Right ventricle myocardium superior (tissue), 1 donor: ENCODE results near the gene PEX14. TPM values are rescaled to one million over a fixed set of nuclear protein-coding genes. Genes with fewer than 3 reads are reported as not detected.
A peak's percentile ranks its signal among the peaks of the same experiment; 100 is the strongest.

Experiments
- ATAC-seq: fragments of 200-7000 bp; cut with Tn5 transposase; one replicate; pipeline ENCODE4 v1.9.1; 2020; ENCODE audit warnings: mild to moderate bottlenecking; ENCODE audit not compliant: poor library complexity
- DNase-seq: peaks from one replicate; pipeline ENCODE4 v3.0.0-alpha.2; 2020
- intact Hi-C: fragments of 100-400 bp; cut with DNase I; formaldehyde crosslinking; loops from one replicate; pipeline ENCODE4 v1.11.2; 2022
- total RNA-seq: library from RNA; stranded (reverse); fragmentation: NEBNext Ultra II Directional; extraction: Animal tissue kit (Norgen Biotek cat#: 25700); gene quantifications from one replicate; pipeline ENCODE4 v1.2.1, GENCODE V29; 2021
- donor health status: DM: no; HTN: yes; CAD: no; lungs with severe emphysema.

The PEX14 gene
- total RNA-seq, 1 donor from 2014 or later: 18.4 TPM

DNA sequence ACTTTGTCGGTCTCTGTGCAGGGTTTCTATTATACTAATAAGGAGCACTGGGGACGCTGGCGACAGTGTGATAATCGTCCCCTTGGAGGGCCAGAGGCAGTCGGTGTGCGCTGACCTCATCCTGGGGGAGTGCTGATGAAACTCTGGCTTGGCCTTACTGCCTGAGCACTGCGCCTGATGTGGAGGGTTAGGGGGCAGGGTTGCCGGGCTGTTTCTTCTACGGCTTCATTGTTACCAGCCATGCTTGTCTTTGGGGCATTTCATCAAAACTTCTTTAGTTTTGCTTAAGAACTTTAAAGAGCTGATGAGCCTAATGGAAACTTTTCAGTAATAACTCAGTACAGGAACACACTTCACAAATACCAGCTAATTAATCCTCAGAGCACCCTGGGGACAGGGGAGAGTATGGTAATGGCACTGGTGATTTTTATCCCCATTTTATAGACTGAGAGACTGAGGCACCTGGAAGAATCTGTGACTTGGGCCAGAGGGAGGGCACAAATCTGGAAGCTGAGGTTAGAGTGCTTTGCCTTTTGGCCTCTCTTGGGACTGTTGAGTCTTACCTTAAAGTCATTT, 81.8 kb downstream of the PEX14 start:
- intact Hi-C loops: no loop called here
- ATAC-seq (peak; percentile 50), DNase-seq (no peak)

DNA sequence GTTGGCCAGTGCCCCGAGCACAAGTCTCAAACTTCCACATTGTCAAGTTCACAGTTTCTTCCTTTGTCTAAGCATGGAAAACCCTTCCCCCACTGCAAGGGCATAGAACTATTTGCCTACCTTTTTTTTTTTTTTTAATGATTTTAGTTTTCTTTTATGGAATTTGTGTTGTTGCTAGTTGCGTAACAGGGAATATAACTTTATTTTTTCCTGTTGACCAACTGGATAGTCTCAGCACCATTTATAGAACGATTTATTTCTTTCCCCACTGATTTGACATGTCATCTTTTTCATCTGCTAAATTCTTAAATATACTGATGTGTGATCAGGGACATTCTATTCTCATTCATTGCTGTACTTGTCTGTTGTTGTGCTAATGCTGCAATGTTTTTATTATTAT, 83.0 kb downstream of the PEX14 start:
- intact Hi-C loops: no loop called here
- ATAC-seq: no peak
- no peak for DNase-seq

DNA sequence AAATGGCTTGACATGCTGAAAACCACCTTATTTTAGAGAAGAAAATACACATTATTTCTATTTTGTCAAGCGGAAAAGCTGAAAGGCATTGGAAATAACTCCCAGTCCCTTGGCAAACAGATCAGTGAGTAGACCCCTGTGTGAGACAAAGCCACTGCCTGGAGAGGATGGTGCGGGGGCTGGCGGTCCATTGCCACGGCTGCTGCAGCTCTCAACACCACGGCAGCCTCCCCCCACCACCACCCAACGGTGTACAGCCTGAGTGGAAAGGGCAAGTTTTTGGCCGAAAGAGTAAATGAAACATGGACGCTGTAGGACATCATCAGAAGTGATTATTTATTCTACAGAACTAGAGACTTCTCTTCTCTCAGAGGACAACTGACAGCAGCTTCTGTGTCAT, 84.6 kb downstream of the PEX14 start:
- intact Hi-C loops: no loop called here
- DNase-seq: no peak
- no peak for ATAC-seq

DNA sequence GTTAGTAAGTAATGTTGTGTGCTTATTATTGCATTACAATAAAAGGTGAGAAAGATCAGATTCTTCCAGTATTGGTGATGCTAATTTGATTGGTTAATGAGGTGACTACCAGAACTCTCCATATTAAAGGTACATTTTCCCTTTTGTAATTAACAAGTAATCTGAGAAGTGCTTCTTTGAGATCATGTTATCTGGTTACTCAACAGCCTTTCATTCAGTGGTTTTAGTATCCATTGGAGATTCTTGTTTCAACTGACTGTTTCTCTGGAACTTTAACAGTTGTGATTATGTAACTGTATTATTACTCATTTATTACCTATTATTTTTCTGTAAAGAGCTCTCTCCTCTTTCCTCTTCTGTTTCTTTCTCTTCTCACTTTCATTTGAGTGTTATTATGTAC, 86.7 kb downstream of the PEX14 start:
- no peak for DNase-seq
- no peak for ATAC-seq
- intact Hi-C loops: no loop called here

DNA sequence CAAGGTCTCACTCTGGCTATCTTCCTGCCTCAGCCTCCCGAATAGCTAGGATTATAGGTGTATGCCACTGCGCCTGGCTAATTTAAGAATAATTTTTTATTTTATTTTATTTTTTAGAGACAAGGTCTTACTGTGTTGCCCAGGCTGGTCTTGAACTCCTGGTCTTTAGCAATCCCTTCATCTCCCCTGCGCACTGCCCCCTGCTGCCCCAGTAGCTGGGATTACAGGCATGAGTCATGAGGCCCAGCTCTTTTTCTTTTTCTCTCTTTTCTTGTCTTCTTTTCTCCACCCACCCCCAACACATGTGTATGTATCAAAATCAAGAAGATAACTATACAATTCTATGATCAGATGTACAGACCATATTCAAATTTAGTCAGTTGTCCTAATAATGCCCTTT, 87.2 kb downstream of the PEX14 start:
- intact Hi-C loops: no loop called here
- DNase-seq (no peak), ATAC-seq (no peak)

DNA sequence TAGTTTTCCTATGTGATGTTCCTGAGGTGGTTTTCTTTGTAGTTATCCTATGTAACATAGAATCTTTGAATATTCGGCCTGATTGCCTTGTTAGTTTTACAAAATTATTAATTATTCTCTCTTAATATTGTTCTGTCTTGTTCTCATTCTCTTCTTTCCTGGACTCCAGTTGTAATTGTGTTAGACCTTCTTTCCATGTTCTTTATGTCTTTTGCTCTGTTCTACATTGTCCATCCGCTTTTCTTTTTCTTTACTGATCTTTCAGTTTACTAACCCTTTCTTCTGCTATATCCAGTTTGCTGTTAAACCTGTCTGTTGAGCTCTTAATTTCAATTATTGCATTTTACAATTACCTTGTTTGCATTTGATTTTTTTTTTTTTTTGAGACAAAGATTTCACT, 89.3 kb downstream of the PEX14 start:
- ATAC-seq: no peak
- intact Hi-C loops: no loop called here
- DNase-seq: no peak

DNA sequence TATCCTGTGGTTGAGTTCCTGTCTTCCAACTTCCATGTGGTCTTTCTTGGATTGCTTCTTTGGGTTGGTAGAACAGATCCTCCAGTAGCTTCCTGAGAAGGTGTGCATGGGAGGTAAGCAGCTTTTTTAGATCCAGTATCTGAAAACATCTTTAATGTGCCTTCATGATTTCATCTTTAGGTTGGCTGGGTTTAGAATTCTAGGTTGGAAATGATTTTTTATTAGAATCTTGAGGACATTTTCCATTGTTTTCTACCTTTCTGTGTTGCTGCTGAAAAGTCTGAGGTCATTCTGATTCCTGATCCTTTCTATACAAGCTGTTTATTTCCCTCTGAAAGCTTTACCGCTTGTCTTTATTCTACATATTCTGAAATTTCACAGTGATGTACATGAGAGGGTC, 94.8 kb downstream of the PEX14 start:
- intact Hi-C loops: no loop called here
- DNase-seq: no peak
- no peak for ATAC-seq

DNA sequence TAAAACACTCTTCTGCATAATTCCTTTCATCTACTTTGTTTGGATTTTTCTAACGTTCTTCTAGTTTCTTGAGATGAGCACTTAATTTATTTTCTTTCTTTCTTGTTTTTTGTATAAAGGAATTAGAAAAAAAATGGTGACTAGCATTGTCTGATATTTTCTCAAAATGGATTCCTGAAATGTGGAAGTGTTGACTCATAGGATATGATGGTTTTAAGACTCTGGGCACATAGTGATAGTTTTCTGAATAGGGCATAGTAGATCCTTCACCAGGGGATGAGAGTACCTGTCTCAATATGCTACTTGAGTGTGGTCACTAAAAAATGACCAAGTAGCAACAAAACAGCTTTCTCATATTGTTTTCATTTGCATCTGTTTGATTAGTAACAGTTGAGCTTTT, 100.9 kb downstream of the PEX14 start:
- intact Hi-C loops: no loop called here
- DNase-seq (no peak), ATAC-seq (no peak)

DNA sequence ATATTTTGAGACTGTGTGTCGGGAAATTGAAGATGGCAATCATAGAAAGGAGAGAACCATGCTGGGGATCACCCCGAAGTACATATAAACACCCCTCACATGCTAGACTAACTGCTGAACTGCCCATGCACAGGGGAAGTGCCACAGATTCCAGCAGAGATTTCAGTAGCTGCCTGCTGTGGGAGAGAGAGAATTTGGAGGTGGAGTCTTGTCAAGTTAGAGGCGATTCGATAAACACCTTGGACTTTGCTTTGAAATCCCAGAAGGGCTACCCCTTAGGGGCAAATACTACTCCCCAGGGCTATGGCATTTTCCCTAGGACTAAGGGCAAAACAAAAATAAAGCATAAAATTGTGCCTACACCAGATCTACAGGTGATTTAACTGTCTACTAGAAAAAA, 103.3 kb downstream of the PEX14 start:
- DNase-seq: no peak
- no peak for ATAC-seq
- intact Hi-C loops: no loop called here

DNA sequence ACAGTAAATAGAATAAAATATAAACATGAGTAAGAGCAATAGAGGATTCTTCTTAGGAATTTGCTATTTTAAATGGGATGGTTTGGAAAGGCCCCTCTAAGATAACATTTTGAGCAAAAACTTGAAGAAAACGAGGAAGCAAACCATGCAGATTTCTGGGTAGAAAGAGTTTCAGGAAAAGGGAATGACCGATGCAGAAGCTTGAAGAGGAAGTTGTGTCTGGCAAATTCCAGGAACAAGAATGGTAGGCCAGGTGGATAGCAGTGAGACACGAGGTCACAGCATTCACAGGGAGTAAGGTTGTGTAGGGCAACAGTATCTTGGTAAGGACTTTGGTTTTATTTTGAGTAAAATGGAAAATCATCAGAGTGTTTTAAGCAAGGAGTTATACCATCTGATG, 108.9 kb downstream of the PEX14 start:
- ATAC-seq: no peak
- DNase-seq: no peak
- intact Hi-C loops: no loop called here

DNA sequence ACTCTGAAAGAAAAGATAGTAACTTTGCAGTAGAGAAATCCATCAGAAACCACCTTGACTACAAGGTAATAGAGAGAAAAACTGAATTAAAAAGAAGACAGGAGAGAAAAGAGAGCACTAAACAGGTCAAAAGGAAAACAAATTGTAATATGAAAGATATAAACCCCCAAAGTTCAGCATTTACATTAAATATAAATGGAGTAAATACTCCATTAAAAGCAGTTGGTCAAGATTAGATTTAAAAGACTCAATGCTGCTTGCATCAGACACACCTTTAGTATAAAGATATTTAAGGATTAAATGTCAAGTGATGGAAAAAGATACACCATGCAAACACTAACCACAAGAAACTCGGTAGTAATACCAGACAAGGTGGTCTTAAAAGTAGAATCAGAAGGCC, 110.5 kb downstream of the PEX14 start:
- ATAC-seq: no peak
- intact Hi-C loops: no loop called here

DNA sequence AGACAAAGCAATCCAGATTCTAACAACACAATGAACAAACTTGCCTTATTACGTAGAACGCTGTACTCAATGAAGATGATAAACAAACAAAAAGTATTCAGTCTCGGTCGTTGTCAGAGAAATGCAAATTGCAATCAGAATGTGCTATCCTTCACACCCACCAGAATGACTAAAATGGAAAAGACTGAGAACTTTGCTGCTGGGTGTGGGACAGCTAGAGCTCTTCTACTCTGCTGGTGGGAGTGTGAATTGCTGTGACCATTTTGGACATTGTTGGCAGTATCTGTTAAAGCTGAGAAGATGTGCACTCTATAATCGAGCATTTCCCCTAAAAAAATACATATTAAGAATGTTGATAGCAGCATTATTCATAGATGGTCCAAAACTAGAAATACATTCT, 111.4 kb downstream of the PEX14 start:
- DNase-seq (no peak), ATAC-seq (no peak)
- intact Hi-C loops: no loop called here

More for the DNA sequence above, 110.5 kb downstream of the PEX14 start:
- DNase-seq: no peak

DNA sequence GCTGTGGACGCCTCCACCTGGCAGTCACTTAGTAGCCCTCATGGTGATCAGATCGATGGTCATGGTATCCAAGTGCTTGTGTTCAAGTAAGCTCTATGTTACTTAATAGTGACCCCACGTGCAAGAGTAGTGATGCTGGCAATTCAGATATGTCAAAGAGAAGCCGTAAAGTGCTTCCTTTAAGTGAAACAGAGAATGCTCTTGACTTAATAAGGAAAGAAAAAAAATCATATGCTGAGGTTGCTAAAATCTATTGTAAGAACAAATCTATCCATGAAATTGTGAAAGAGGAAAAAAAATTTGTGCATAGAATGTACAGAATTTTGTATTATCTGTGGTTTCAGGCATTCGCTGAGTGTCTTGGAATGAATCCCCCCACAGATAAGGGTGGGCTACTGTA, 113.9 kb downstream of the PEX14 start:
- ATAC-seq (no peak), DNase-seq (no peak)
- intact Hi-C loops: no loop called here

DNA sequence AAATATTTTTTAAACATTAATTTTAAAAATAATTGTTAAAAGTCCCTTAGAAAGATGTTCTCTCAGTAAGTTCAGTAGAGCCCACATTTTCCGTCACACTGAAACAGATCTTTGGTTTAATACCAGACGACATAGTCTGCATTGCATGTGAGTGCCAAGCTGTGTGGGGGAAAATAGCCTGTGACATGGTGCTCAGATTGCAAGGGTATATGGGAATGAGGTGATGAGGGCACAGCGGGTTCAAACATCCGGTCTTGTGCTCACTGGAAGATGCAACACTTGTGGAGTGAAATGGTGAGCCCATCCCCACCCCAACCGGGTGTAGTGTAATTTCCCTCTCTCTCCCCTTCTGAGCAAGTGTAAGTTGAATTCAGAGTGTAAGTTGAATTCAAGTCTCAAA, 114.3 kb downstream of the PEX14 start:
- DNase-seq (no peak), ATAC-seq (no peak)
- intact Hi-C loops: no loop called here

DNA sequence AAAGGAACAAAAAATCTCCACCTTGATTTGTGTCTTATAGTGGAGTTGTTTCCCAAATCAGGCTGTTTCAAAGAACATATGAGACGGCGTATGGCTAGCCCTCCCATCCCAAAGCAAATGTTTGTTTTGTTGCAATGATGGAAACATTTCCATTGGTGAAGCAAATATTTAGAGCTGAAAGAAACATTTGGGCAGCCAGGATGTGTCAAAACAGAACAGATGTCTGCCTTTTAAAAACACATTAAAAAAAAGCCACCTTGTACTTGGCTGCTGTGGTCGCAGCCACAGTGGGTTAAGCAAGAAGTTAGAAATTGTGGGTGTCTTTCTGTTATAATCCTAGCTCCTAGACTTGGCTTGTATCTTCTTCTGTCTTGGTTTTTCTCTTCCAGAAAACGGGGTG, 116.3 kb downstream of the PEX14 start:
- intact Hi-C loops: no loop called here

DNA sequence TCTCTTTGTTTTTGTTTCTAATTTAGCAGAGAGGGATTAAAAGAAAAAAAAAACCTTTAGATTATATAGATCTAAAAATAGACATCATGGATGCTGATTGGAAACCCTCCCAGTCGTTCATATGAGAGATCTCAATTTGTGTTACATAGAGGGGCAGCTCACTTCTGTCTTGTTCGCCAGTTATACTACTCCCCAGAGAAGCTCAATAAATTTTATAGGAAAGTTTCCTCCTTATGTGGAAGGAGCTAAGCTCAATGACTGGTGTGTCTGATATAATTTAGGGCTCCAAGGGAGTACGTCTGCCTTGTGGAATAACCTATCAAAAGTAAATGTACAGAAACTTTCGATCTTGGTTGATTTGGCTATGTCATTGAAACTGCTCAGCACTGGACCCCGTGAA, 117.6 kb downstream of the PEX14 start:
- intact Hi-C loops: no loop called here
- no peak for DNase-seq
- no peak for ATAC-seq

More for the DNA sequence above, 116.3 kb downstream of the PEX14 start:
- no peak for DNase-seq
- no peak for ATAC-seq

DNA sequence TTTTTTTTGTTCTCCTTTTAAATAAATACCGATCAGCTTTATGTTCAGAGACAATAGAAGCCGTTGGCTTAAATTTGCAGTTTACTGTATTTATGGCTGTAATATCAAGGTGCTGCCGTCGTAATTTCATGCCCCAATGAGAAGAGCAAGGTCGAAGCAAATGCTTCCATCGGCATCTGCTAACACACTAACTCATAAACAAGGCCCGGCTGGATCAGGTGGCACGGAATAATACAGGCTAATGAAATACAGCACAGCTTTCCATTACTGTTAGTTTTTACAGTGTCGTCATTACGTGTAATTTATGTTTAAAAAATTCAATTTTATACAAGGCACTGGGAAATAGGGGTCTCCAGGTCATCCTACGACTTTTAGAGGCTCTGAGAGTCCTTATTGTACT, 119.0 kb downstream of the PEX14 start:
- no peak for DNase-seq
- no peak for ATAC-seq
- intact Hi-C loops: no loop called here

DNA sequence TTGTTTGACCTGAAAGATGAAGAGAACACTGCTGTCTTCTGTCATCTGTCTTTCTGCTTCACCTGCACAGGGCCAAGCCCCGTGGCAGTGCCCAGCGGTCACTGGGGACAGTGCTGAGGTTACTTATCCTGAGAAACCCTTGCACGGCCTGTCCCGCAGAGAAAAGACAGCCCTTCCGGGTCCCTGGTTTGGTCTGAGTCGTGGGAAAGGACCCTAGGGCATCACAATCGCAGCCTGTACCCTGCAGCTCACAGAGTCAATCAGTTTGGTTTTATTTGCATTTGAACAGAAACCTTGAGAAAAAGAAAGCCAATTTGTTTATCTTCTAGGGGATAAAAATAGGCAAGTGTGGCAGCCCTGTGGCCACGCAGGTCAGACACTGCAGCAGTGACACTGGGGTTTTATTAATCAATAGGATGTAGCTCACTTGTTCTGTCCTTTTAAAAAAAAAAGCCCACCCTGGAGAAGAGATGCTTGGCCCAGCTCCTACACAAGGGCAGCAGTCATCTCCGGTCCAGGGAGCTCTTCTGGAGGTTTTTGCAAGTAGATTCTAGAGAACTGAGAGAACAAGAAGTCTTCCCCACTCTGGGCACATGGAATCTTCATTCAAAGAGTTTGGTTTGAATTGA, 120.0 kb downstream of the PEX14 start:
- ATAC-seq (peak; percentile 74), DNase-seq (no peak)
- intact Hi-C loops: no loop called here

DNA sequence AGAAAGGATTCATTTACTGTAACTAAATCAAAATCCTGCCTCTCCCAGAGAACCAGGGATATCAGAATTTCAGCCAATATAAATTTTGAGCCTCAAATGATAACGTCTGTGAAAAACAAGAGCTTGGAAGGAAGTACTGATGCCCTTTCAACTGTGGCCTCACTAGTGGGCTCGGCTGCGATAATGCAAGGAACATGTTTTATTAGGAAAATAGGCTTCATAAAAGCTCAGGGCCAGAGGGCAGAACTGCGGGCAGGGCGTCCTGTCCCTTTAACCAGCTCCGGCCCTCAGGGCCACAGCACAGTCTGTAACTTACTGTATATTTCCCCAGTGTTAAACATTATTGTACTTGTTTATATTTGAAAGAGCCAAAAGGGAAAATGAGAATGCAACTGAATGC, 122.0 kb downstream of the PEX14 start:
- intact Hi-C loops: no loop called here
- DNase-seq (no peak), ATAC-seq (no peak)

DNA sequence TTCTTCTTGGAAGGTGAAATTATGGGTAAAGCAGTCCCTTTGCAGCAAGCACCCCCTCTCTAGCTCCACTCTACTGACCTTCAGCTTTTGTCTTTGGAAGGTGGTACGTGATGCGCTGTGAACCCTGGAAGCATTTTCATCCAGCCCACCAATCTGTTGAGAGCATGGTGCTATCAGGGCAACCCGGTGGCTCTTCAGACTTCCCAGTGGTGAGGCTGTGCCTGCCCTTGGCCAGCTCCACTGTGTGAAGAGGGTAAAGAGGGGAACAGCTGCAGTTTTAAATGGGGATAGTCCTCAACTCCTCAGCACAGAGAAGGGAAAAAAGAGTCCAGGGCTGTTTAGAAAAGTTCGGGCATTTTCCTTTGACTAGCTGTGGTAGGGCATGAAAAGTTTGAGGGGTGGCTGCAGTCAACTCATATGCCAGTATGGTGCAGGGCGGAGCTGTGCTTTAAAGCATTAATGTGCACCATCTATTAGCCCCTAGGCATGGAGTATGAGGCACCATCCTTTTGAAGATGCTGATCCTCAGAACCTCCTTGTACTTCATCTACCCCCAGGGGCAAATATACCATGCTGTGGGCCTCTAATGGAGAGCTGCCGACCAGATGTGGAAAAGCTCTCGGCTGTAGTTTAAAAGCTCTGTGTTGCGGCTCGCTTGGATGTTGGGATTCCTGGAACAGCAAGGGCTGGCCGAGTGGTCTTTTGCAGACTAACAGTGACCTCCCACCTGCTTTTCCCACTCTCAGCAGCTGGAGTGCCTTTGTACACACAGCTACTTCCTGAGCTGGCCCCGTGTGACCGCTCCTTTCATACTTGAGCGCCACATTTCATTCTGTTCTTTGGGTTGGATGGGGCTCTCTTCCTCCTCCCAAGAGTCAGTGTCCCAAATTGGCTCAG, 123.0 kb downstream of the PEX14 start:
- intact Hi-C loops: no loop called here
- DNase-seq: no peak
- ATAC-seq: no peak
